Body of pancreas (tissue), 4 donors: ENCODE data around the gene CFP. TPM values are rescaled to one million over a fixed set of nuclear protein-coding genes. Genes with fewer than 3 reads are reported as not detected.

ENCODE experiments used
- ATAC-seq: fragments of 150-250 bp; one replicate; pipeline ENCODE4 v1.9.1; 2016
- DNase-seq, 4 donors: peaks; one replicate each; pipeline ENCODE4 v3.0.0-alpha.2; 2019
- H3K27ac ChIP-seq, 4 donors: fragments of 200-600 bp; sonication (generic); 1 replicate in 3 of 4; 2 replicates in 1 of 4; pipeline versions ENCODE4 v1.5.1 to v1.6.1; 2016 to 2019; ENCODE audit warnings: mild to moderate bottlenecking in 1 of 4, mixed read lengths in 1 of 4, moderate library complexity in 1 of 4
- H3K27me3 ChIP-seq, 2 donors: fragments of 200-600 bp; sonication (generic); one replicate each; pipeline ENCODE4 v1.6.0; 2016; ENCODE audit warnings: mild to moderate bottlenecking in 1 of 2
- H3K36me3 ChIP-seq, 2 donors: fragments of 200-600 bp; sonication (generic); replicated peaks in 1 of 2; 2 replicates each; pipeline ENCODE4 v1.5.1; 2016; ENCODE audit warnings: low read depth in 2 of 2; ENCODE audit not compliant: insufficient read depth in 1 of 2
- H3K4me1 ChIP-seq: fragments of 200-600 bp; sonication (generic); one replicate; pipeline ENCODE4 v1.6.0; 2016
- H3K4me3 ChIP-seq, 2 donors: fragments of 200-600 bp; sonication (generic); 1 replicate in 1 of 2; 2 replicates in 1 of 2; pipeline ENCODE4 v1.5.1; 2016 to 2019
- H3K9me3 ChIP-seq, 3 donors: fragments of 200-600 bp; sonication (generic); 1 replicate in 2 of 3; 2 replicates in 1 of 3; pipeline ENCODE4 v1.5.1; 2016
- POLR2A ChIP-seq, 3 donors: fragments of 450-650 bp; IDR thresholded peaks; one replicate each; pipeline ENCODE4 v1.6.1; 2016; ENCODE audit warnings: antibody characterized with exemption in 3 of 3, mild to moderate bottlenecking in 2 of 3
- WGBS, 2 donors: methylation state at CpG; one replicate each; pipeline ENCODE4 v1.1.5; 2017; 5-methylcytosine and 5-hydroxymethylcytosine counted together
- intact Hi-C: fragments of 100-400 bp; cut with DNase I; formaldehyde crosslinking; loops from one replicate; pipeline ENCODE4 v1.15.1; 2023
- total RNA-seq, 2 donors: library from RNA; depleted of rRNA; stranded (reverse); fragments of >200 nt; gene quantifications; one replicate each; pipeline ENCODE4 v1.1.0, GENCODE V29; 2016
- TF ChIP-seq, protein P1 (sequence below), 7 experiments: fragments of 450-650 bp in 4 of 7; fragments of 200-600 bp in 3 of 7; sonication (generic) in 3 of 7; IDR thresholded peaks; one replicate each; pipeline ENCODE4 v1.5.1; 2016 to 2019; ENCODE audit warnings: antibody characterized with exemption in 7 of 7

The CFP gene
- total RNA-seq, 2 donors from 2014 or later: 1.8 TPM; not detected in 1

- no peak for DNase-seq
- intact Hi-C loops: no loop called here
- H3K4me1 ChIP-seq: no peaks in the 10 kb centered on the region
- 74 to 89% methylated on average over 3 of the region's 3 CpGs for WGBS, 2 donors
- TF ChIP-seq POLR2A (IDR thresholded peaks at IDR 0.05): no peak
- TF ChIP-seq, protein P1, sequence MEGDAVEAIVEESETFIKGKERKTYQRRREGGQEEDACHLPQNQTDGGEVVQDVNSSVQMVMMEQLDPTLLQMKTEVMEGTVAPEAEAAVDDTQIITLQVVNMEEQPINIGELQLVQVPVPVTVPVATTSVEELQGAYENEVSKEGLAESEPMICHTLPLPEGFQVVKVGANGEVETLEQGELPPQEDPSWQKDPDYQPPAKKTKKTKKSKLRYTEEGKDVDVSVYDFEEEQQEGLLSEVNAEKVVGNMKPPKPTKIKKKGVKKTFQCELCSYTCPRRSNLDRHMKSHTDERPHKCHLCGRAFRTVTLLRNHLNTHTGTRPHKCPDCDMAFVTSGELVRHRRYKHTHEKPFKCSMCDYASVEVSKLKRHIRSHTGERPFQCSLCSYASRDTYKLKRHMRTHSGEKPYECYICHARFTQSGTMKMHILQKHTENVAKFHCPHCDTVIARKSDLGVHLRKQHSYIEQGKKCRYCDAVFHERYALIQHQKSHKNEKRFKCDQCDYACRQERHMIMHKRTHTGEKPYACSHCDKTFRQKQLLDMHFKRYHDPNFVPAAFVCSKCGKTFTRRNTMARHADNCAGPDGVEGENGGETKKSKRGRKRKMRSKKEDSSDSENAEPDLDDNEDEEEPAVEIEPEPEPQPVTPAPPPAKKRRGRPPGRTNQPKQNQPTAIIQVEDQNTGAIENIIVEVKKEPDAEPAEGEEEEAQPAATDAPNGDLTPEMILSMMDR (IDR thresholded peaks at IDR 0.05): no peak
- ATAC-seq: no peak
- no peaks in the 10 kb centered on the region for H3K27me3 ChIP-seq
- H3K27ac ChIP-seq: no peak overlapping the region
- no peaks in the 10 kb centered on the region for H3K9me3 ChIP-seq
- no peak overlapping the region for H3K4me3 ChIP-seq
- H3K36me3 ChIP-seq: no peaks in the 10 kb centered on the region
Observed at GRCh38 chrX:47597222-47597621, 32.5 kb downstream of the CFP start.

DNA sequence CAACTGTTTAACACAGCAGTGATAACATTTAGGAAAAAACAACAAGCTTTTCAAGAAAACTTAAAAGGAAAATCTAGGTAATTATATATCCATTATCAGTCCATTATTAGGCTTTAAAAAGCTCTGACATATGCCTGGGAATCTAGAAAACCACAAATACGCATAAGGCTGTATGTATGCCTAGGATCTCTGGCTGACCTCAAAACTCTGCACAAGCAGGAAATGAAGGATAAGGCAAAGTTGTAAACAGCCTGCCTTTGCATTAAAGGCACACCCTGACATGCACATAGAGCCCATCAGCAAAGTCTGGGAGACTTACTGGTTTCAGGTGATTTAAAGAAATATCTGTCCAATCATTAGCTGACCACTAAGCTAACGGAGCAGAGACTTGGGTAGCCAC lies 33.5 kb downstream of the CFP start:
- Histone ChIP-seq H3K27ac (peak overlapping the region in 1 of 4 donors; percentile 30), H3K27me3 (no peaks in the 10 kb centered on the region), H3K4me1 (no peaks in the 10 kb centered on the region), H3K36me3 (no peaks in the 10 kb centered on the region), H3K4me3 (no peak overlapping the region), H3K9me3 (no peaks in the 10 kb centered on the region)
- ATAC-seq: no peak
- DNase-seq: no peak
- 79% methylated on average over 2 of the region's 2 CpGs for WGBS, 2 donors
- TF ChIP-seq POLR2A (IDR thresholded peaks at IDR 0.05): no peak
- TF ChIP-seq, protein P1 (IDR thresholded peaks at IDR 0.05): no peak
- intact Hi-C loops: no loop called here

GRCh38 chrX:47595716-47596251 lies 33.9 kb downstream of the CFP start:
- peak; percentile 70 for ATAC-seq
- H3K27me3 ChIP-seq: no peaks in the 10 kb centered on the region

GRCh38 chrX:47593522-47593921 lies 36.2 kb downstream of the CFP start:
- H3K4me1 ChIP-seq: no peaks in the 10 kb centered on the region
- 49 to 63% methylated on average over 4 of the region's 4 CpGs for WGBS, 2 donors
- H3K4me3 ChIP-seq: no peak overlapping the region
- H3K27ac ChIP-seq: no peak overlapping the region
- H3K9me3 ChIP-seq: no peaks in the 10 kb centered on the region
- TF ChIP-seq POLR2A (IDR thresholded peaks at IDR 0.05): no peak
- TF ChIP-seq, protein P1 (IDR thresholded peaks at IDR 0.05): no peak
- no peaks in the 10 kb centered on the region for H3K36me3 ChIP-seq
- intact Hi-C loops: no loop called here
- no peak for DNase-seq
- no peak for ATAC-seq
- H3K27me3 ChIP-seq: no peaks in the 10 kb centered on the region

More at GRCh38 chrX:47595716-47596251, 33.9 kb downstream of the CFP start:
- Histone ChIP-seq H3K27ac (peak overlapping the region in 2 of 4 donors; percentile 30 to 34), H3K9me3 (no peaks in the 10 kb centered on the region), H3K4me3 (no peak overlapping the region), H3K4me1 (no peaks in the 10 kb centered on the region), H3K36me3 (no peaks in the 10 kb centered on the region)
- DNase-seq: no peak
- intact Hi-C loops: no loop called here
- TF ChIP-seq, protein P1 (IDR thresholded peaks at IDR 0.05): no peak
- no peak for TF ChIP-seq POLR2A (IDR thresholded peaks at IDR 0.05)
- WGBS, 2 donors: 13 to 33% methylated on average over 1 of the region's 1 CpG

DNA sequence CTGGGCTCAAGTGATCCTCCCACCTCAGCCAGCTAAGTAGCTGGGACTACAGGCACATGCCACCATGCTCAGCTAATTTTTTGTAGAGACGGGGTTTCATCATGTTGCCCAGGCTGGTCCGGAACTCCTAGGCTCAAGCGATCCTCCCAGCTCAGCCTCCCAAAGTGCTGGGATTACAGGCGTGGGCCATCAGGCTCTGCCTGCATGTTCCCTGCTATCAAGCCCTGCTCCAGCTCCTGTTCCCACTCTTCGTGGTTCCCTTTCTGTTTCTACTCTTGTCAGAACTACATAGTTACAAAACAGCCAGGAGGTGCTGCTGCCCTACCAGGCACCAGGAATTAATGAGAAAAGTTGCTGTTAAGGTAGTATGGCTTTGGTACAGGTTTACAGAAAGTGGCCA lies 38.7 kb downstream of the CFP start:
- no peak for ATAC-seq
- Histone ChIP-seq H3K9me3 (no peaks in the 10 kb centered on the region), H3K27me3 (no peaks in the 10 kb centered on the region), H3K36me3 (no peaks in the 10 kb centered on the region), H3K4me3 (no peak overlapping the region), H3K4me1 (no peaks in the 10 kb centered on the region), H3K27ac (no peak overlapping the region)
- DNase-seq: no peak
- WGBS, 2 donors: 72 to 96% methylated on average over 2 to 3 of the region's 5 CpGs
- TF ChIP-seq, protein P1 (IDR thresholded peaks at IDR 0.05): no peak
- no peak for TF ChIP-seq POLR2A (IDR thresholded peaks at IDR 0.05)
- intact Hi-C loops: no loop called here
